ENCODE measurements around the gene KRT34.
"Not testable (repeated sequence)": the region's sequence is repeated elsewhere in the genome, so short reads cannot be mapped to it uniquely, and the experiment has no call there.

The KRT34 gene

GRCh38 chr17:41381943-41382342 is at the start of gene KRT34:
KRT34 (minus strand) TSS chr17:41382306; CDS start chr17:41382246, 60 bp downstream.
- not testable (repeated sequence) for DNase-seq

GRCh38 chr17:41430376-41430775 is 48.3 kb upstream of the KRT34 start:
- DNase-seq, result not testable (repeated sequence)

- DNase-seq, result no peak
These were observed 47.6 kb upstream of the KRT34 start for GRCh38 chr17:41429667-41430066.

- no peak for DNase-seq
These were observed 46.6 kb upstream of the KRT34 start for GRCh38 chr17:41428591-41429291.

GRCh38 chr17:41424111-41424635 is 42.1 kb upstream of the KRT34 start, which contains the start of gene KRT37:
KRT37 (minus strand) TSS chr17:41424585; CDS start chr17:41424523, 62 bp downstream.
- no peak for DNase-seq

GRCh38 chr17:41422586-41422985 is 40.5 kb upstream of the KRT34 start:
- DNase-seq, result not testable (repeated sequence)

- DNase-seq, result no peak
These were observed 39.5 kb upstream of the KRT34 start for GRCh38 chr17:41421617-41422016.

- DNase-seq, result no peak
These were observed 39.0 kb upstream of the KRT34 start for GRCh38 chr17:41421116-41421515.

- no peak for DNase-seq
These were observed 38.0 kb upstream of the KRT34 start for GRCh38 chr17:41420134-41420533.

- peak; percentile 9 for DNase-seq
These were observed 37.6 kb upstream of the KRT34 start for GRCh38 chr17:41419716-41420115.

- no peak for DNase-seq
These were observed 36.2 kb upstream of the KRT34 start for GRCh38 chr17:41418116-41418860.

GRCh38 chr17:41417576-41418015 is 35.5 kb upstream of the KRT34 start:
- DNase-seq, result no peak

GRCh38 chr17:41417127-41417526 is 35.0 kb upstream of the KRT34 start:
- no peak for DNase-seq

GRCh38 chr17:41416479-41416878 is 34.4 kb upstream of the KRT34 start:
- no peak for DNase-seq

GRCh38 chr17:41415833-41416335 is 33.8 kb upstream of the KRT34 start:
- DNase-seq, result no peak

- no peak for DNase-seq
These were observed 33.3 kb upstream of the KRT34 start for GRCh38 chr17:41415411-41415810.

- DNase-seq, result no peak
These were observed 31.9 kb upstream of the KRT34 start for GRCh38 chr17:41413982-41414381.

GRCh38 chr17:41413353-41413957 is 31.3 kb upstream of the KRT34 start:
- DNase-seq, result no peak

GRCh38 chr17:41411072-41411840 is 29.1 kb upstream of the KRT34 start:
- no peak for DNase-seq

- DNase-seq, result no peak
These were observed 25.1 kb upstream of the KRT34 start for GRCh38 chr17:41407226-41407625.

- no peak for DNase-seq
These were observed 24.1 kb upstream of the KRT34 start for GRCh38 chr17:41406205-41406604.

GRCh38 chr17:41404024-41404671 is 22.0 kb upstream of the KRT34 start:
- DNase-seq, result peak; percentile 26

Measured in CD4-positive, alpha-beta T cell treated with Interleukin-10 for 1 hour (primary cell).